Transverse colon (tissue), 4 donors: ENCODE results near the gene ARPC1B. TPM values are rescaled to one million over a fixed set of nuclear protein-coding genes. Genes with fewer than 3 reads are reported as not detected.
"Not testable (repeated sequence)": the region's sequence is repeated elsewhere in the genome, so short reads cannot be mapped to it uniquely, and the experiment has no call there.

Experiments used
- DNase-seq: peaks from one replicate; pipeline ENCODE4 v3.0.0-alpha.2; 2019
- H3K27ac ChIP-seq, 4 donors: fragments of 200-600 bp; sonication (generic); 2 replicates each; pipeline ENCODE4 v1.5.1; 2016 to 2018; ENCODE audit warnings: inconsistent platforms in 4 of 4
- H3K27me3 ChIP-seq: fragments of 200-600 bp; sonication (generic); 2 replicates; pipeline ENCODE4 v1.5.1; 2017; ENCODE audit warnings: inconsistent platforms
- H3K36me3 ChIP-seq, 4 donors: fragments of 200-600 bp; sonication (generic); 2 replicates each; pipeline ENCODE4 v1.5.1; 2017 to 2019; ENCODE audit warnings: inconsistent platforms in 4 of 4
- H3K4me1 ChIP-seq, 4 donors: fragments of 200-600 bp; sonication (generic); 2 replicates each; pipeline ENCODE4 v1.5.1; 2017 to 2020; ENCODE audit warnings: inconsistent platforms in 4 of 4
- H3K4me3 ChIP-seq, 4 donors: fragments of 200-600 bp; sonication (generic); 1 replicate in 1 of 4; 2 replicates in 3 of 4; pipeline versions ENCODE4 v1.5.1 to v1.6.1; 2017 to 2019; ENCODE audit warnings: inconsistent platforms in 4 of 4
- H3K9me3 ChIP-seq, 2 donors: fragments of 200-600 bp; sonication (generic); 2 replicates each; pipeline ENCODE4 v1.5.1; 2017 to 2019; ENCODE audit warnings: inconsistent platforms in 2 of 2
- CTCF ChIP-seq, 5 experiments: fragments of 200-600 bp in 3 of 5; fragments of 450-650 bp in 2 of 5; sonication (generic) in 3 of 5; IDR thresholded peaks; 1 replicate in 2 of 5; 2 replicates in 3 of 5; pipeline ENCODE4 v1.5.1; 2016 to 2017; ENCODE audit warnings: antibody characterized with exemption in 5 of 5, inconsistent platforms in 3 of 5, mild to moderate bottlenecking in 2 of 5, moderate library complexity in 1 of 5
- EP300 ChIP-seq: sonication (generic); formaldehyde crosslinking; IDR thresholded peaks from one replicate; pipeline ENCODE4 v1.6.1; 2017; ENCODE audit warnings: antibody characterized with exemption, low read depth
- POLR2A ChIP-seq: fragments of 450-650 bp; IDR thresholded peaks from one replicate; pipeline ENCODE4 v1.6.1; 2016; ENCODE audit warnings: antibody characterized with exemption, mild to moderate bottlenecking, moderate library complexity
- POLR2AphosphoS5 ChIP-seq, 3 donors: sonication (generic); formaldehyde crosslinking; IDR thresholded peaks; one replicate each; pipeline ENCODE4 v1.6.1; 2016; ENCODE audit warnings: antibody characterized with exemption in 3 of 3
- WGBS, 2 donors: methylation state at CpG; one replicate each; pipeline ENCODE4 v1.1.5; 2018; ENCODE audit warnings: low coverage in 1 of 2; 5-methylcytosine and 5-hydroxymethylcytosine counted together
- in situ Hi-C, 4 donors: fragments of 200-750 bp; cut with MboI; loops; one replicate each; pipeline versions ENCODE4 v1.15.0 to v1.15.1; 2017; ENCODE audit warnings: low sequenced_read_pairs in 3 of 4, low pct_ligation_motif_present in 1 of 4, low pct_unique_long_range_greater_than_20kb in 1 of 4
- intact Hi-C: fragments of 100-400 bp; cut with DNase I; formaldehyde crosslinking; loops from one replicate; pipeline ENCODE4 v1.15.1; 2023; ENCODE audit warnings: low total_unique reads
- total RNA-seq, 4 donors: library from RNA; depleted of rRNA; stranded (reverse); fragments of >200 nt; gene quantifications; one replicate each; pipeline ENCODE4 v1.1.0, GENCODE V29; 2016

Gene ARPC1B
- total RNA-seq, 4 donors from 2014 or later, result 138 to 346 (median 186) TPM

DNA sequence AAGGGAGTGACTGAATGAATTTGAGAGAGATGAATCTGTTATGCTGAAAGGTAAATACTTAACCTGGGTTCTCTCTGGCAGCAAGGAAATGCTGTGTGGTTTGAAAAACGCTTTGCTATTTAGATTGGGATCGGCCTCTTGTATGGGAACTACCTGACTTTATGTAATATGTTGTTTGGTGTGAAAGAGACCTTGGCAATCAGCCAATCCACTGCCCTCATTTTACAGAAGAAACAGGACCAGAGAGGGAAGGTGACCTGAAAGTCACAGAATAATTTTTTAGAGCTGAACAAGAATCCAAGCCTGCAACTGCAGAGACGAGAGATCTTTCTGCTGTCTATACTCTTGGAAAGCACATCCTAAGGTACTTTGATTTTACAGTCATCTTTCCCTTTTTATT lies 35.3 kb downstream of the ARPC1B start:
- peak overlapping the region in 3 of 4 donors; percentile 87 to 99 (median 90) for H3K4me3 ChIP-seq
- WGBS, 2 donors, result 27 to 33% methylated on average over 3 of the region's 3 CpGs
- no peaks in the 10 kb centered on the region for H3K9me3 ChIP-seq
- no peak for DNase-seq
- H3K27ac ChIP-seq, result peak overlapping the region; percentile 91 to 99 (median 93)
- peaks cover 0 to 39% (median 19%) of the 10 kb centered on the region in 4 donors for H3K36me3 ChIP-seq
- intact Hi-C loops, result no loop called here
- H3K27me3 ChIP-seq, result no peaks in the 10 kb centered on the region
- H3K4me1 ChIP-seq, result peaks cover 16 to 40% (median 27%) of the 10 kb centered on the region in 4 donors
- in situ Hi-C loops, result loop anchor here in 1 of 4 donors (10.0 kb wide), 1 partner anchor 45 kb away; no protein-coding TSS in a partner anchor
- TF ChIP-seq EP300 (no peak), POLR2AphosphoS5 (IDR thresholded peaks at IDR 0.05) (no peak), CTCF (IDR thresholded peaks at IDR 0.05) (no peak), POLR2A (no peak)

- no peak for DNase-seq
- peaks cover 0 to 43% (median 22%) of the 10 kb centered on the region in 4 donors for H3K36me3 ChIP-seq
- H3K9me3 ChIP-seq, result no peaks in the 10 kb centered on the region
- H3K4me3 ChIP-seq, result no peak overlapping the region
- H3K4me1 ChIP-seq, result peaks cover 16 to 39% (median 27%) of the 10 kb centered on the region in 4 donors
- no peak overlapping the region for H3K27ac ChIP-seq
- intact Hi-C loops, result no loop called here
- TF ChIP-seq EP300, result no peak
- TF ChIP-seq POLR2AphosphoS5 (IDR thresholded peaks at IDR 0.05), result no peak
- no peak for TF ChIP-seq CTCF (IDR thresholded peaks at IDR 0.05)
- no peak for TF ChIP-seq POLR2A
- in situ Hi-C loops, result loop anchor here in 1 of 4 donors (10.0 kb wide), 1 partner anchor 46 kb away; no protein-coding TSS in a partner anchor
- WGBS, 2 donors, result 83 to 94% methylated on average over 1 to 2 of the region's 2 CpGs
- no peaks in the 10 kb centered on the region for H3K27me3 ChIP-seq
These were observed 36.1 kb downstream of the ARPC1B start for GRCh38 chr7:99410635-99411034.

DNA sequence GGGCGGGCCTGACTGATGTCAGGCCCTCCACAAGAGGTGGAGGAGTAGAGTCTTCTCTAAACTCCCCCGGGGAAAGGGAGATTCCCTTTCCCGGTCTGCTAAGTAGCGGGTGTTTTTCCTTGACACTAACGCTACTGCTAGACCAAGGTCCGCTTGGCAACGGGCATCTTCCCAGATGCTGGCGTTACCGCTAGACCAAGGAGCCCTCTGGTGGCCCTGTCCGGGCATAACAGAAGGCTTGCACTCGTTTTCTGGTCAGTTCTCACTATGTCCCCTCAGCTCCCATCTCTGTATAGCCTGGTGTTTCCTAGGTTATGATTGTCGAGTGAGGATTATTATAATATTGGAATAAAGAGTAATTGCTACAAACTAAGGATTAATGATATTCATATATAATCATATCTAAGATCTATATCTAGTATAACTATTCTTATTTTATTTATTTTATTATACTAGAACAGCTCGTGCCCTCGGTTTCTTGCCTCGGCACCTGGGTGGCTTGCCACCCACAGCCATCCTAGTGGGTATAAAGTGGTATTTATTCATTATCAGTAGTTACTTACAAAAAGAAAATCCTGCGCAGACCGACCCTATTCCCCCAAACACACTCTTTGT lies 41.1 kb downstream of the ARPC1B start:
- H3K36me3 ChIP-seq, result peaks cover 0 to 88% (median 43%) of the 10 kb centered on the region in 4 donors

GRCh38 chr7:99418260-99418659 lies 43.7 kb downstream of the ARPC1B start:
- no peak for DNase-seq
- no peak for TF ChIP-seq POLR2A
- no peak for TF ChIP-seq CTCF (IDR thresholded peaks at IDR 0.05)
- TF ChIP-seq EP300, result no peak
- no peak for TF ChIP-seq POLR2AphosphoS5 (IDR thresholded peaks at IDR 0.05)
- no peaks in the 10 kb centered on the region for H3K4me1 ChIP-seq
- no peaks in the 10 kb centered on the region for H3K9me3 ChIP-seq
- in situ Hi-C loops (loop anchor here in 1 of 4 donors (10.0 kb wide), 1 partner anchor 53 kb away; no protein-coding TSS in a partner anchor), intact Hi-C loops (no loop called here)
- WGBS, 2 donors, result 92% methylated on average over 9 of the region's 9 CpGs; no CpG with 5 or more reads in 1 of the 2 donors
- no peak overlapping the region for H3K4me3 ChIP-seq
- peaks cover 0 to 66% (median 32%) of the 10 kb centered on the region in 4 donors for H3K36me3 ChIP-seq
- no peaks in the 10 kb centered on the region for H3K27me3 ChIP-seq
- H3K27ac ChIP-seq, result no peak overlapping the region

More for the DNA sequence above, 41.1 kb downstream of the ARPC1B start:
- H3K9me3 ChIP-seq, intact Hi-C loops, H3K27me3 ChIP-seq, H3K4me1 ChIP-seq, H3K4me3 ChIP-seq: not testable (repeated sequence)
- WGBS, 2 donors, result 56 to 62% methylated on average over 10 to 17 of the region's 17 CpGs
- in situ Hi-C loops, result loop anchor here in 1 of 4 donors (10.0 kb wide), 1 partner anchor 51 kb away; no protein-coding TSS in a partner anchor
- peak overlapping the region in 1 of 4 donors; percentile 13 for H3K27ac ChIP-seq
- peak; percentile 78 for DNase-seq
- TF ChIP-seq CTCF (IDR thresholded peaks at IDR 0.05) (peak; percentile 58 to 74 (median 70)), POLR2AphosphoS5 (IDR thresholded peaks at IDR 0.05) (peak in 1 of 3 donors; percentile 24)
